ENCODE data around the gene ZNF460.

Gene ZNF460

DNA sequence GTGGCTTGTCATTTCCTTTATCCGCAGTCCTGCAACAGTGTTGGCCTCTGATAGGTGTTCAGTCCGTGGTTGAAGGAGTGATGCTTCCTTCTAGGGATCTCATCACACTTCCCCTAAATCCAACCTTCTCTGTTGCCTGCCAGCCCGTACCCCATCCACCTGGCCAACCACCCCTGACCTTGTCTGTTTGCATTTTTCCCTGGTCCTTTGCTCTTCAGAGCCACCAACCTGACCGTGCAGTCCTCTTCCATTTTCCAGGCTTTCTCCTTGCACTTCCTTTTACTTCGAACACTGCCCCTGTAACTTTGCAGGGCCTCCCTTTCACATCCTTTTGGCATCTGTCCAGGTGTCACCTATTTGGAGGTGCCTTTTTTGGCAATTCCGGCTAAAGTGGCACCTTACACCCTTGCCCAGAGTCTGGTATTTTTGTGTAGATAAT, 696 bp downstream of the ZNF460 start:
- DNase-seq (ENCODE audit: low spot score), result peak; percentile 21

DNA sequence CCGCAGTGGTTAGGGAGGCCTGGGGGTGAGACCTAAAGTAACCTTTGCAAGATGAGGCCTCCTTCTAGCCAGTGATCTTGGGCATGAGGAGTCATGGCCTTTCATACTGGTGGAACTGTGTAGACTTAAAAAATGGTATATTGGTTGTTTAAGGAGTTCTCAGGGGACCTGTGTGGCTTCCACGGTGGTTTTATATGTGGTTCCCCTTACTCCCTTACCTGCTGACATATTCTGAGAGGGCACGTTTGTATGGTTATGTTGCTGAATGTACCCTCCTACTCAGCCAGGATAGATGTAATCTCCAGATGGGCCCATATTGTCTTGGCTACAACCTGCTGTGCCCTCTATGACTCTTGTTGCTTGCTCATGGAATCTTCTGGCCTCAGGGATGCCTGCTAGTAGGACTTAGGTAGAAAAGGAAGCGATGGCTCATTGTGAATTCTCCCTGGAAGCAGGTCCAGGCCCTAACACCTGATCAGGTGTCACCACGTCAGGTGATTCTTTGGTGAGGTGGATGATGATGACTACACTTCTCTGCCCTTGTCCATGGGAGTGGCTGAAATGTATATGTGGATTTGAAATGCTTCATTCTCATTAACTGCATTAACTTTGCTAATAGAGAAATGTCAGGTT, 1.8 kb downstream of the ZNF460 start:
- no peak for DNase-seq (ENCODE audit: low spot score)

- no peak for DNase-seq (ENCODE audit: low spot score)
Observed at GRCh38 chr19:57288373-57288772, 8.1 kb downstream of the ZNF460 start.

DNA sequence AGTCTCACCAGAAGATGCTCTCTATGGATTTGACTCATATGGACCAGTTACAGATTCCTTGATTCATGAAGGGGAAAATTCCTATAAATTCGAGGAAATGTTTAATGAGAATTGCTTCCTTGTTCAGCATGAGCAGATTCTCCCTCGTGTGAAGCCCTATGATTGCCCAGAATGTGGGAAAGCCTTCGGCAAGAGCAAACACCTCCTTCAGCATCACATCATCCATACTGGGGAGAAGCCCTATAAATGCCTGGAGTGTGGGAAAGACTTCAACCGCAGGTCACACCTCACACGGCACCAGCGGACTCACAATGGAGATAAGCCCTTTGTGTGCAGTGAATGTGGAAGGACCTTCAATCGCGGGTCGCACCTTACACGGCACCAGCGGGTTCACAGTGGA, 10.7 kb downstream of the ZNF460 start:
- no peak for DNase-seq (ENCODE audit: low spot score)

DNA sequence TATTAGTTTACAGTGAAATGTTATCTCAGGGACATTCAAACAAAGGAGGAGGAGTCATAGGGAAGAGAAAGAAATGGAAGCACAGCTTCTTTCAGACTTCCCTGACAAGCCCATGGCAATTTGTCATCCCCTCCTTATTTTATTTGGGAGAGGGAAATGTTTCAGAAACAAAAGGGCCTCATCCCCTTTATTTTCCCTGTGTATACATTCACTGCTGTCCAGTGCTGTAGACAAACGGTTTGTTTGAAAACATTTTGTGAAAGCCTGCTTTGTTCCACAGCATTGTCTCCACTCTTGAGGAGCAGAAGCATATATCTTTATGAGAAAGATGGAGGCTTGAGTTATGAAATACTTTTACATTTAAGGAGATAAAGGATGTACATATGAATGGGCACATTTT, 12.3 kb downstream of the ZNF460 start:
- DNase-seq (ENCODE audit: low spot score), result no peak

GRCh38 chr19:57293719-57294118, 13.4 kb downstream of the ZNF460 start:
- DNase-seq (ENCODE audit: low spot score), result no peak

DNA sequence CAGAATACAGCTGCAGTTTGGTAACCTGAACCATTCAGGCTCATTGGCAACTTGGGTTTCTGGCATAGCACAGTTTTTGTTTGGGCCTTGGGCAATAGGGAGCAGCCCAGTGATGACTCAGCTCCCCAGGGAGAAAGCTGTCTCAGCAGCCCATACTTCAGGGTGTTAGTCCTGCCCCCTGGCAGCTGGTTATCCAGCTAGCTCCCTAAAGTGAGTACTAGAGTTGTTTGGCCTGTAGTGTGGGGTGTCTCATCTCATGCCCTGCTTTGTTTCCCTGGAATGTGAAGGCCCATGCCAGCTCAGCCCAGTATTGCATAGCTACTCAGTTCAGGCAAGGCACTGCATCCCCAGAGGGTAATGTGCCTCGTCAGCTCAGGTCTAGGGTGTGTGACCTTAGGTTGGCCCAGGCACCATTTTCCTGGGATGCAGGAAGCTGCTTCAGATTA, 21.8 kb downstream of the ZNF460 start:
- peak; percentile 64 for DNase-seq (ENCODE audit: low spot score)

DNA sequence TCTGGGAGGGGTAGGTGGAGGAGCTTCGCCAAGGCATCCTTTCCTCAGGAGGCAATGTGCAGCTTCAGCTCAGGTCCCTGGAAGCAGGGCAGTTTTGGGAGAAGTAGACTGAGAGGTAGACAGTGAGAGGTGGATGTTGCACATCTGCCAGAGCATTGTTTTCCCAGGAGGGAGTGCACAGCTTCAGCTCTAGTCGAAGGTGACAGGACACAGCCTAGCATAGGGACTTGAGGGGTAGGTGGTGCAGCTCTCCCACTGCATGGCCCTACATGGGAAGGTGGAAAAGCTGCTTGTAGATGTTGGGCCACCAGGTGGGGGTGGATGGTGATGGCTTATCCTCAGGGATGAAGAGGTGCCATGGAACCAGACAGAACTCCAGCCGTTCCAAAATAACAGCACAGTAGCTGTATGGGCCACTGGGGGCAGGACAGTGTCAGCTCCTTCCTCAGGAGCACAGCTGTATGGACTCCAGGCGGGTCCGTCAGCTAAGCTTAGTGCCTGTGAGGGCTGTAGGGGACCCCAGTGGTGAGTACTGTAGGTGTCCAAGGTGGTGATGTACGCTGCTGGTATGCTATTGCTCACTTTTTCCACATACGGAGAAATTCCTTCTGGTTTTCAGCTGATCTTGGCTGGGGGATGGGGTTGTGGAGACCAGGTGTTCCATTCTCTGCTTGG, 22.6 kb downstream of the ZNF460 start:
- no peak for DNase-seq (ENCODE audit: low spot score)

- no peak for DNase-seq (ENCODE audit: low spot score)
Observed at GRCh38 chr19:57305056-57305455, 24.8 kb downstream of the ZNF460 start.

- DNase-seq (ENCODE audit: low spot score), result no peak
Observed at GRCh38 chr19:57308514-57308913, 28.2 kb downstream of the ZNF460 start.

GRCh38 chr19:57310792-57311191, 30.5 kb downstream of the ZNF460 start:
- DNase-seq (ENCODE audit: low spot score), result no peak

DNA sequence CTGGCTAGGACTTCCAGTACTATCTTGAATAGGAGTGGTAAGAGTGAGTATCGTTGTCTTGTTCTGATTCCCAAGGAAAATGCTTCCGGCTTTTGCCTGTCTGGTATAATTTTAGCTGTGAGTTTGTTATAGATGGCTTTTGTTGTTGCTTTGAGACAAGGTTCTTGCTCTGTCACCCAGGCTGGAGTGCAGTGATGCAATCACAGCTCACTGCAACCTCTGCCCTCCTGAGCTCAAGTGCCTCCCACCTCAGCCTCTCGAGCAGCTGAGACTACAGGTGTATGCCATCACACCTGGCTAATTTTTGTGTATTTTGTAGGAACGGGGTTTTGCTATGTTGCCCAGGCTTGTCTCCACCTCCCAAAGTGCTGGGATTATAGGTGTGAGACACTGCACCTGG, 33.9 kb downstream of the ZNF460 start:
- DNase-seq (ENCODE audit: low spot score), result no peak

- DNase-seq (ENCODE audit: low spot score), result no peak
Observed at GRCh38 chr19:57317503-57317902, 37.2 kb downstream of the ZNF460 start.

- no peak for DNase-seq (ENCODE audit: low spot score)
Observed at GRCh38 chr19:57319869-57320179, 39.5 kb downstream of the ZNF460 start.

DNA sequence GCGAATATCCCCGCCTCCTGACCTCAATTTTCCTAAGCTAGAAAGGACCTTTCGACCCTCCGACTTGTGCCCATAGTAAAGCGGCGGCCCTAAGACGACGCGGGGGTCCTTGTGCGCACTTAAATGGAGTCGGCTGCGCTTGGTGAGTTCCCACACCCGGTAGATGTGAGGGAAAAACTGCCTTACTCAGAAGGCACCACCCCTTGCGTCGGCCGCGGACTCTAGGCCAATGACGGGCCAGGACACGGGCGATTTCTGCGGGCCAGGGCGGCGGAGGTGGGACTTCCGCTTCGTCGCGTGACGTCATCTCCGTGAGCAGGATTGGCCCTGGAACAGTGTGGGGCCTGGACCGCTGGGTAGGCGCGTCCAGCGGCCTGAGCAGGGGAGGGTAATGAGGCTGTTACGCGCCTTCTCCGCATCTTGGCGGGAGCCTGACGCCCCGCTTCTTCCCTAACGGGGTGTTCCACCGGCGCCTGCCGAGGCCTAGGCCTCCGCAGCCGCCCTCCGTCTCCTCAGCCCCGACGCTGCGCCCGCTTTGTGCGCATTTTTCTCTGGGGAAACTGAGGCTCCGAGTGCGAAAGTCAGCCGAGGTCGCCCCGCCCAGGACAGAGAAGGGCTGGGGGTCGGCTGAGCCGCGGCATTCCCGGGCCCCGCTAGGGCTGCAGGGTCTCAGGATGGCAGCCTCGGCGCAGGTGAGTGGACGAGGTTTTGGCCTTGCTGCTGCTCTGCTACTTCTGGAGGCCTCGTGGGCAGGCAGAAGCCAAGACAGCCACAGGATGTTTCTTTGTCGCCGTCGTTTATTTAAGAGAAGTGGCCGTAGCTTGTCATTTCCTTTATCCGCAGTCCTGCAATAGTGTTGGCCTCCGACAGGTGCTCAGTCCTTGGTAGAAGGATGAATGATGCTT, 40.1 kb downstream of the ZNF460 start, which contains the start of gene ZNF543:
Gene ZNF543 (plus strand): TSS at position 293 of the 905 bp plus-strand sequence. CDS start 382 bp downstream, at position 675.
- peak; percentile 97 for DNase-seq (ENCODE audit: low spot score)

DNA sequence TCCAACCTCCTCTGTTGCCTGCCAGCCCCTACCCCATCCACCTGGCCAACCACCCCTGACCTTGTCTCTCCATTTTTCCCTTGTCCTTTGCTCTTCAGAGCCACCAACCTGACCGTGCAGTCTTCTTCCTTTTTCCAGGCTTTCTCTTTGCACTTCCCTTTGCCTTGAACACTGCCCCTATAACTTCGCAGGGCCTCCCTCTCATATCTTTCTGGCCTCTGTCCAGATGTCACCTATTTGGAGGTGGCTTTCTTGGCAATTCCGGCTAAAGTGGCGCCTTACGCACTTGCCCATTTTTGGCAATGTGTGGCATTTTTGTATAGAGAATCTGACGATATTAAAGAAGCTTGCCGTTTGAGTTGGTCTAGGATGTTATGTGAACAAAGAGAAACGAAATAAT, 40.8 kb downstream of the ZNF460 start:
- DNase-seq (ENCODE audit: low spot score), result no peak

GRCh38 chr19:57321751-57322150, 41.5 kb downstream of the ZNF460 start:
- no peak for DNase-seq (ENCODE audit: low spot score)

DNA sequence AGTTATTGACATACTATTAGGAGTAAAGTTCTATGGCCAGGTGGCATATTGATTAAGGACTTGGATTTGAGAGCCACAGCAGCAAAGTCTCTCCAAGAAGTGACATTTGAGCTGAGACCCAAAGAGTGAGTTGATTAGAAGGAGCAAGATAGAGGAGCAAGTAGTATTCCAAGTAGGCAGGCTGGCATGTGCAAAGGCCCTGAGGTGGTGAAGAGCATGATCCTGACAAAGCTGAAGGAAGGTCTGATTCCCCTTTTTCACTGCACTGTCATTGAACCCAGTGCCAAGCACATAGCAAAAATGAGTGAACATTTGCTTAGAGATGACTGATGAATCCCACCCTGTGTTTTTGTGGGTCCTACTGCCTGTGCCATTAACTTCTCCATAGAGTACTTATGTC, 44.7 kb downstream of the ZNF460 start:
- DNase-seq (ENCODE audit: low spot score), result no peak

- no peak for DNase-seq (ENCODE audit: low spot score)
Observed at GRCh38 chr19:57327993-57328392, 47.7 kb downstream of the ZNF460 start.

- DNase-seq (ENCODE audit: low spot score), result no peak
Observed at GRCh38 chr19:57334191-57334590, 53.9 kb downstream of the ZNF460 start.

DNA sequence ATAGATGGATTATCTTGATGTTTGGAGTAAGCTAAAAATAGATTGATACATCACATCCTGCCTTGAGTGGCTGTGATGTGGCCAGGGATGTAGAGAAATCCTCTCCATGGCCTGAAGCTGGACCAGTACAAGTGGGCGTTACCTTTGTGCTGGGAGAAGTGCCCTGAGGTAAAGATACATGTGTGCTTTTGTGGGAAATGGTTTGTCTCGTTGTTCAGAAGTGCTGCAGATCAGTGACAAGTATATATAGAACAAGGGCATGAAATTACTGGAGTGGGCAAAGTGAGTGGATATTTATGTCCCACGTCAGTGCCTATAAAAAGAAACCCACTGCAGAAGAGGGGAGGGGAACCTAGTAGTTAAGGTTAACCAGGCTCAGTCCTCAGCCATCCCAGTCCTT, 58.6 kb downstream of the ZNF460 start:
- DNase-seq (ENCODE audit: low spot score), result no peak

DNA sequence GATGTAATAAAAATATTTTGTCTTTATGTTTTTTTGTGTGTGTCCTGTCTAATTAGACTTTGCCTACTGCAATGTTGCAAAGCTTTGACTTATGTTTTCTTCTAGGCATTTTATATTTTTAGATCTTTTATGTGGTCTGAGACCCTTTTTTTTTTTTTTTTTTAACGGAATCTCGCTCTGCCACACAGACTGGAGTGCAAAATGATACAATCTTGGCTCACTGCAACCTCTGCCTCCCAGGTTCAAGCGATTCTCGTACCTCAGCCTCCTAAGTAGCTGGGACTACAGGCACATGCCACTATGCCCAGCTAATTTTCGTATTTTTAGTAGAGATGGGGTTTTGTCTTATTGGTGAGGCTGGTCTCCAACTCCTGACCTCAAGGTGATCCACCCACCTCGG, 62.3 kb downstream of the ZNF460 start:
- DNase-seq (ENCODE audit: low spot score), result no peak
